Naive thymus-derived CD8-positive, alpha-beta T cell (primary cell): ENCODE data around the gene DPP3. TPM values are rescaled to one million over a fixed set of nuclear protein-coding genes. Genes with fewer than 3 reads are reported as not detected.
"Not testable (repeated sequence)": the region's sequence is repeated elsewhere in the genome, so short reads cannot be mapped to it uniquely, and the experiment has no call there.

Experiments used
- ATAC-seq, 2 donors: fragments of 150-1000 bp; cut with Tn5 transposase in 1 of 2; sonication (Bioruptor Pico), chemical (Tn5 transposase) in 1 of 2; 1 replicate in 1 of 2; 2 replicates in 1 of 2; pipeline ENCODE4 v1.10.0; 2021; ENCODE audit warnings: mild to moderate bottlenecking in 2 of 2, moderate library complexity in 2 of 2
- POLR2A ChIA-PET: fragments of 350-600 bp; sonication (Branson Sonifier 250); formaldehyde crosslinking; loops from one replicate; lab custom pipeline; 2021; ENCODE audit warnings: antibody characterized with exemption; lab: Charles Lee
- DNase-seq, 10 donors: peaks; one replicate each; pipeline versions ENCODE4 v3.0.0 to v3.0.0-alpha.2; 2020 to 2022
- H3K27ac Mint-ChIP-seq, 10 donors: one replicate each; pipeline ENCODE4 v1.8.0; 2020 to 2022; ENCODE audit warnings: mild to moderate bottlenecking in 10 of 10, mixed read lengths in 10 of 10, moderate library complexity in 4 of 10, inconsistent platforms in 1 of 10
- H3K27me3 Mint-ChIP-seq, 5 donors: one replicate each; pipeline ENCODE4 v1.8.0; 2021 to 2022; ENCODE audit warnings: mixed read lengths in 5 of 5
- H3K36me3 Mint-ChIP-seq, 3 donors: one replicate each; pipeline ENCODE4 v1.8.0; 2020 to 2022; ENCODE audit warnings: mixed read lengths in 3 of 3, mild to moderate bottlenecking in 2 of 3, inconsistent platforms in 1 of 3
- H3K4me1 Mint-ChIP-seq, 4 donors: one replicate each; pipeline ENCODE4 v1.8.0; 2021 to 2022; ENCODE audit warnings: mixed read lengths in 4 of 4
- H3K4me3 Mint-ChIP-seq, 10 donors: one replicate each; pipeline ENCODE4 v1.8.0; 2020 to 2022; ENCODE audit warnings: mild to moderate bottlenecking in 10 of 10, mixed read lengths in 10 of 10, moderate library complexity in 6 of 10, inconsistent platforms in 1 of 10
- H3K9me3 Mint-ChIP-seq, 9 donors: one replicate each; pipeline ENCODE4 v1.8.0; 2020 to 2022; ENCODE audit warnings: mixed read lengths in 9 of 9, mild to moderate bottlenecking in 3 of 9, inconsistent platforms in 1 of 9, moderate library complexity in 1 of 9
- polyA plus RNA-seq, 3 donors: library from polyadenylated mRNA; unstranded; fragments of 300-500 nt; fragmentation: Illumina TruSeq; gene quantifications; one replicate each; pipeline ENCODE4 v1.2.3, GENCODE V29; 2021
- total RNA-seq, 8 experiments: library from RNA in 2 of 8; stranded (reverse) in 2 of 8; gene quantifications; one replicate each; pipeline ENCODE4 v1.2.3 and lab custom pipeline; 2021 to 2026

Gene DPP3
- total and polyA plus RNA-seq, 5 experiments from 2014 or later, result 20.0 to 25.4 (median 20.5) TPM

DNA sequence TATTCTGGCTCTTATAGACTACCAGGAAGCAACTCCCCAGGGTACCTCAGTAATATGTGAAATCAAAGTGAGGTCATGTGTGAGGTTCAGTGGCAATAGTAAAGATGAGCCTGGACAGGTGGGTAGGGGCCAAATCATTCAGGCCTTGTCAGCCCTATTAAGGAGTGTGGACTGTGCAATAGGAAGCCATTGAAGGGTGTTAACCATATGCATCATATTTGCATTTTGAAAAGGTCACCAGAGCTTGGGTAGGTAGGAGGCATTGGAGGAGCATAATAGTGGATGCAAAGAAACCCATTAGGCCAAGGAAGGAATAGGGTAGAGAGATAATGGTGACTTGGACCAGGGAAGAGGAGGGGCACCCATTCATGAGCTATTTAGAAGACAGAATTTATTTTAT lies 33.2 kb upstream of the DPP3 start:
- DNase-seq (no peak), ATAC-seq (no peak)
- H3K4me1 Mint-ChIP-seq, result peaks cover 0 to 9% (median 0%) of the 10 kb centered on the region in 4 donors
- H3K27ac Mint-ChIP-seq, result no peak overlapping the region
- peaks cover 2 to 23% (median 15%) of the 10 kb centered on the region in 5 donors for H3K27me3 Mint-ChIP-seq
- POLR2A ChIA-PET, result interaction anchor here (0.6 kb wide), 1 partner anchor 12 kb away, joined by 3 read pairs; no protein-coding TSS in a partner anchor
- H3K4me3 Mint-ChIP-seq, result no peak overlapping the region
- peaks cover 0 to 17% (median 12%) of the 10 kb centered on the region in 9 donors for H3K9me3 Mint-ChIP-seq
- peaks cover 0 to 13% (median 4%) of the 10 kb centered on the region in 3 donors for H3K36me3 Mint-ChIP-seq

GRCh38 chr11:66448523-66448922 lies 31.7 kb upstream of the DPP3 start:
- no peak overlapping the region for H3K27ac Mint-ChIP-seq
- H3K9me3 Mint-ChIP-seq, result peaks cover 0 to 9% (median 4%) of the 10 kb centered on the region in 9 donors
- POLR2A ChIA-PET, result no interaction called here
- H3K4me3 Mint-ChIP-seq, result no peak overlapping the region
- DNase-seq (no peak), ATAC-seq (no peak)
- peaks cover 0 to 5% (median 3%) of the 10 kb centered on the region in 3 donors for H3K36me3 Mint-ChIP-seq
- peaks cover 0 to 9% (median 0%) of the 10 kb centered on the region in 4 donors for H3K4me1 Mint-ChIP-seq
- peaks cover 2 to 23% (median 15%) of the 10 kb centered on the region in 5 donors for H3K27me3 Mint-ChIP-seq

GRCh38 chr11:66450560-66450959 lies 29.7 kb upstream of the DPP3 start:
- Mint-ChIP-seq H3K9me3 (peaks cover 0 to 4% (median 0%) of the 10 kb centered on the region in 9 donors), H3K36me3 (no peaks in the 10 kb centered on the region), H3K4me3 (no peak overlapping the region), H3K27ac (no peak overlapping the region), H3K4me1 (peaks cover 11 to 27% (median 17%) of the 10 kb centered on the region in 4 donors), H3K27me3 (peaks cover 0 to 21% (median 15%) of the 10 kb centered on the region in 5 donors)
- no peak for DNase-seq
- POLR2A ChIA-PET, result no interaction called here
- no peak for ATAC-seq

DNA sequence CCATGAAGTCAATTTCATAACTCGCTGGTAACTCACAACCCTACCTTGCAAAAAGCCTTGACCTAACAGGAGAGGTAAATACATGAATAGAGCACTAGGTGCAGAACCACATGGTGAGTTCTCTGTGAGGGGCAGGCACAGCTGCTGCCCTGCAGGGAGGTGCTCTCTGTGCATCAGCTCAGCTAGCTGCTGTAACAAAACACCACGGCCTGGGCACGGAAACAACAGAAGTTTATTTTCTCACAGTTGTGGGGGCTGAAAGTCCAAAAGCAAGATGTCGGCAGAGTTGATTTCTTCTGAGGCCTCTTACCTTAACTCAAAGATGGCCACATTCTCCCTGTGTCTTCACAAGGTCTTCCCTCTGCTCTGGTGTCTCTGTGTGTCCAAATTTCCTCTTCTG lies 28.6 kb upstream of the DPP3 start:
- ATAC-seq (no peak), DNase-seq (no peak)
- peaks cover 0 to 21% (median 15%) of the 10 kb centered on the region in 5 donors for H3K27me3 Mint-ChIP-seq
- H3K4me3 Mint-ChIP-seq, result no peak overlapping the region
- no peak overlapping the region for H3K27ac Mint-ChIP-seq
- POLR2A ChIA-PET, result no interaction called here
- H3K4me1 Mint-ChIP-seq, result peaks cover 11 to 30% (median 17%) of the 10 kb centered on the region in 4 donors
- no peaks in the 10 kb centered on the region for H3K9me3 Mint-ChIP-seq
- H3K36me3 Mint-ChIP-seq, result no peaks in the 10 kb centered on the region

GRCh38 chr11:66454247-66454646 lies 26.0 kb upstream of the DPP3 start:
- Mint-ChIP-seq H3K4me3 (peak overlapping the region in 2 of 10 donors; percentile 7 to 20), H3K27me3 (peaks cover 0 to 12% (median 7%) of the 10 kb centered on the region in 5 donors), H3K27ac (no peak overlapping the region), H3K4me1 (peaks cover 11 to 43% (median 17%) of the 10 kb centered on the region in 4 donors), H3K9me3 (no peaks in the 10 kb centered on the region), H3K36me3 (no peaks in the 10 kb centered on the region)
- DNase-seq (no peak), ATAC-seq (no peak)
- POLR2A ChIA-PET, result interaction anchor here (1.5 kb wide), 1 partner anchor 11 kb away, joined by 5 read pairs; no protein-coding TSS in a partner anchor

- Mint-ChIP-seq H3K4me1 (peaks cover 11 to 48% (median 17%) of the 10 kb centered on the region in 4 donors), H3K27ac (no peak overlapping the region), H3K9me3 (no peaks in the 10 kb centered on the region), H3K4me3 (peak overlapping the region in 2 of 10 donors; percentile 4 to 16), H3K36me3 (no peaks in the 10 kb centered on the region), H3K27me3 (peaks cover 0 to 12% (median 6%) of the 10 kb centered on the region in 5 donors)
- ATAC-seq (no peak), DNase-seq (no peak)
- POLR2A ChIA-PET, result interaction anchor here (1.5 kb wide), 2 partner anchors 10 to 33 kb away, joined by 3 to 5 read pairs; partner anchors contain the start of gene NPAS4
Measured at GRCh38 chr11:66454828-66455227, 25.4 kb upstream of the DPP3 start.

GRCh38 chr11:66457826-66458225 lies 22.4 kb upstream of the DPP3 start:
- DNase-seq (no peak), ATAC-seq (no peak)
- POLR2A ChIA-PET, result interaction anchor here (0.7 kb wide), 1 partner anchor 8 kb away, joined by 3 read pairs; the partner anchor contains the start of gene PELI3
- Mint-ChIP-seq H3K27ac (no peak overlapping the region), H3K27me3 (no peaks in the 10 kb centered on the region), H3K4me1 (peaks cover 11 to 48% (median 17%) of the 10 kb centered on the region in 4 donors), H3K9me3 (peaks cover 0 to 4% (median 0%) of the 10 kb centered on the region in 9 donors), H3K4me3 (no peak overlapping the region), H3K36me3 (no peaks in the 10 kb centered on the region)

GRCh38 chr11:66459138-66459778 lies 21.0 kb upstream of the DPP3 start:
- ATAC-seq, result no peak
- Mint-ChIP-seq H3K27me3 (no peaks in the 10 kb centered on the region), H3K36me3 (no peaks in the 10 kb centered on the region), H3K9me3 (peaks cover 0 to 5% (median 0%) of the 10 kb centered on the region in 9 donors), H3K4me1 (peaks cover 5 to 41% (median 10%) of the 10 kb centered on the region in 4 donors), H3K4me3 (no peak overlapping the region), H3K27ac (peak overlapping the region in 1 of 10 donors; percentile 8)
- POLR2A ChIA-PET, result no interaction called here
- no peak for DNase-seq

GRCh38 chr11:66462010-66462409 lies 18.2 kb upstream of the DPP3 start:
- peaks cover 0 to 44% (median 10%) of the 10 kb centered on the region in 4 donors for H3K4me1 Mint-ChIP-seq
- no peaks in the 10 kb centered on the region for H3K36me3 Mint-ChIP-seq
- POLR2A ChIA-PET, result no interaction called here
- no peak overlapping the region for H3K27ac Mint-ChIP-seq
- peaks cover 0 to 5% (median 0%) of the 10 kb centered on the region in 9 donors for H3K9me3 Mint-ChIP-seq
- ATAC-seq (no peak), DNase-seq (no peak)
- no peaks in the 10 kb centered on the region for H3K27me3 Mint-ChIP-seq
- no peak overlapping the region for H3K4me3 Mint-ChIP-seq

- POLR2A ChIA-PET, result interaction anchor here (0.8 kb wide), 1 partner anchor 1574 kb away, joined by 3 read pairs; no protein-coding TSS in a partner anchor
- Mint-ChIP-seq H3K36me3 (no peaks in the 10 kb centered on the region), H3K27ac (no peak overlapping the region), H3K9me3 (peaks cover 0 to 5% (median 0%) of the 10 kb centered on the region in 9 donors), H3K27me3 (no peaks in the 10 kb centered on the region), H3K4me3 (no peak overlapping the region), H3K4me1 (peaks cover 2 to 46% (median 17%) of the 10 kb centered on the region in 4 donors)
- no peak for DNase-seq
- no peak for ATAC-seq
Measured at GRCh38 chr11:66462911-66463310, 17.3 kb upstream of the DPP3 start.

DNA sequence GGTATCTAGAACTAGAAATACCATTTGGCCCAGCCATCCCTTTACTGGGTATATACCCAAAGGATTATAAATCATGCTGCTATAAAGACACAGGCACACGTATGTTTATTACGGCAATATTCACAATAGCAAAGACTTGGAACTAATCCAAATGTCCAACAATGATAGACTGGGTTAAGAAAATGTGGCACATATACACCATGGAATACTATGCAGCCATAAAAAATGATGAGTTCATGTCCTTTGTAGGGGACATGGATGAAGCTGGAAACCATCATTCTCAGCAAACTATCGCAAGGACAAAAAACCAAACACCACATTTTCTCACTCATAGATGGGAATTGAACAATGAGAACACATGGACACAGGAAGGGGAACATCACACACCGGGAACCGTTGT lies 16.1 kb upstream of the DPP3 start:
- H3K9me3 Mint-ChIP-seq, DNase-seq, ATAC-seq, H3K27me3 Mint-ChIP-seq, POLR2A ChIA-PET, H3K36me3 Mint-ChIP-seq: not testable (repeated sequence)
- Mint-ChIP-seq H3K27ac (peak overlapping the region in 1 of 10 donors; percentile 65), H3K4me1 (peaks cover 2 to 42% (median 19%) of the 10 kb centered on the region in 4 donors), H3K4me3 (peak overlapping the region in 1 of 10 donors; percentile 47)

- Mint-ChIP-seq H3K4me1 (peaks cover 2 to 36% (median 19%) of the 10 kb centered on the region in 4 donors), H3K27ac (peak overlapping the region in 6 of 10 donors; percentile 17 to 95 (median 76)), H3K9me3 (peaks cover 0 to 5% (median 0%) of the 10 kb centered on the region in 9 donors), H3K4me3 (peak overlapping the region in 4 of 10 donors; percentile 2 to 92 (median 67)), H3K36me3 (no peaks in the 10 kb centered on the region), H3K27me3 (no peaks in the 10 kb centered on the region)
- ATAC-seq (no peak), DNase-seq (no peak)
- POLR2A ChIA-PET, result interaction anchor here (1.4 kb wide), 1 partner anchor 10 kb away, joined by 5 read pairs; no protein-coding TSS in a partner anchor
Measured at GRCh38 chr11:66464916-66465315, 15.3 kb upstream of the DPP3 start.
